SJSA1 (cell line): ENCODE results near the gene LORICRIN. TPM values are rescaled to one million over a fixed set of nuclear protein-coding genes. Genes with fewer than 3 reads are reported as not detected.
A peak's percentile ranks its signal among the peaks of the same experiment; 100 is the strongest.

ENCODE experiments used
- DNase-seq, 2 experiments: peaks; one replicate each; pipeline ENCODE4 v3.0.0-alpha.2; 2015 to 2020; ENCODE audit warnings: low spot score in 2 of 2, low read depth in 1 of 2
- H3K27ac ChIP-seq: fragments of 250-450 bp; sonication (Bioruptor Pico); 2 replicates; pipeline ENCODE4 v1.5.1; 2020; ENCODE audit warnings: mild to moderate bottlenecking, moderate library complexity
- H3K27me3 ChIP-seq: fragments of 250-450 bp; sonication (Bioruptor Pico); replicated peaks from 2 replicates; pipeline ENCODE4 v1.5.1; 2020; ENCODE audit warnings: mild to moderate bottlenecking, moderate library complexity
- H3K36me3 ChIP-seq: fragments of 250-450 bp; sonication (Bioruptor Pico); 2 replicates; pipeline ENCODE4 v1.5.1; 2020; ENCODE audit warnings: mild to moderate bottlenecking
- H3K4me1 ChIP-seq: fragments of 250-450 bp; sonication (Bioruptor Pico); replicated peaks from 2 replicates; pipeline ENCODE4 v1.6.1; 2021; ENCODE audit warnings: mild to moderate bottlenecking
- H3K4me3 ChIP-seq: fragments of 250-450 bp; sonication (Bioruptor Pico); 2 replicates; pipeline ENCODE4 v1.5.1; 2020; ENCODE audit warnings: mild to moderate bottlenecking
- H3K9me3 ChIP-seq: fragments of 250-450 bp; sonication (Bioruptor Pico); replicated peaks from 2 replicates; pipeline ENCODE4 v1.5.1; 2020; ENCODE audit warnings: mild to moderate bottlenecking
- total RNA-seq: library from RNA; depleted of rRNA; stranded (reverse); fragments of >200 nt; shearing (Covaris generic); gene quantifications from 2 replicates; pipeline ENCODE4 v1.2.3, GENCODE V29; 2014

LORICRIN gene
- total RNA-seq, 1 experiment from 2014 or later = not detected

- H3K4me3 ChIP-seq = no peak overlapping the region
- peaks cover 60% of the 10 kb centered on the region for H3K27me3 ChIP-seq
- H3K4me1 ChIP-seq = peaks cover 10% of the 10 kb centered on the region
- H3K27ac ChIP-seq = no peak overlapping the region
- no peaks in the 10 kb centered on the region for H3K9me3 ChIP-seq
- H3K36me3 ChIP-seq = no peaks in the 10 kb centered on the region
- DNase-seq = no peak
Measured at GRCh38 chr1:153260585-153261280, 1.2 kb downstream of the LORICRIN start.

GRCh38 chr1:153261281-153262069 lies 2.0 kb downstream of the LORICRIN start:
- H3K4me3 ChIP-seq = peak overlapping the region; percentile 23
- peak in 1 of 2 experiments; percentile 11 for DNase-seq
- no peaks in the 10 kb centered on the region for H3K36me3 ChIP-seq
- H3K27ac ChIP-seq = no peak overlapping the region
- H3K27me3 ChIP-seq = peaks cover 60% of the 10 kb centered on the region
- peaks cover 10% of the 10 kb centered on the region for H3K4me1 ChIP-seq
- H3K9me3 ChIP-seq = no peaks in the 10 kb centered on the region

- H3K4me3 ChIP-seq = no peak overlapping the region
- H3K27me3 ChIP-seq = peaks cover 60% of the 10 kb centered on the region
- DNase-seq = no peak
- no peaks in the 10 kb centered on the region for H3K9me3 ChIP-seq
- H3K27ac ChIP-seq = no peak overlapping the region
- no peaks in the 10 kb centered on the region for H3K36me3 ChIP-seq
- peaks cover 10% of the 10 kb centered on the region for H3K4me1 ChIP-seq
Measured at GRCh38 chr1:153262070-153262366, 2.5 kb downstream of the LORICRIN start.

- peaks cover 10% of the 10 kb centered on the region for H3K4me1 ChIP-seq
- no peaks in the 10 kb centered on the region for H3K9me3 ChIP-seq
- no peak for DNase-seq
- no peaks in the 10 kb centered on the region for H3K36me3 ChIP-seq
- H3K27ac ChIP-seq = no peak overlapping the region
- H3K4me3 ChIP-seq = no peak overlapping the region
- H3K27me3 ChIP-seq = peaks cover 64% of the 10 kb centered on the region
Measured at GRCh38 chr1:153262462-153263157, 3.1 kb downstream of the LORICRIN start.

GRCh38 chr1:153265457-153265856 lies 6.0 kb downstream of the LORICRIN start:
- Histone ChIP-seq H3K4me1 (peaks cover 10% of the 10 kb centered on the region), H3K36me3 (no peaks in the 10 kb centered on the region), H3K9me3 (no peaks in the 10 kb centered on the region), H3K27ac (no peak overlapping the region), H3K27me3 (peaks cover 56% of the 10 kb centered on the region), H3K4me3 (no peak overlapping the region)
- DNase-seq = no peak

- no peaks in the 10 kb centered on the region for H3K9me3 ChIP-seq
- peaks cover 7% of the 10 kb centered on the region; the same call in 1 of the 2 replicates for H3K27me3 ChIP-seq
- H3K4me3 ChIP-seq = no peak overlapping the region
- no peaks in the 10 kb centered on the region for H3K36me3 ChIP-seq
- DNase-seq = no peak
- no peak overlapping the region for H3K27ac ChIP-seq
- no peaks in the 10 kb centered on the region for H3K4me1 ChIP-seq
Measured at GRCh38 chr1:153271711-153272110, 12.2 kb downstream of the LORICRIN start.

- Histone ChIP-seq H3K4me1 (no peaks in the 10 kb centered on the region), H3K27ac (no peak overlapping the region), H3K27me3 (peaks cover 7% of the 10 kb centered on the region; the same call in 1 of the 2 replicates), H3K9me3 (no peaks in the 10 kb centered on the region), H3K4me3 (no peak overlapping the region), H3K36me3 (no peaks in the 10 kb centered on the region)
- DNase-seq = no peak
Measured at GRCh38 chr1:153272186-153272585, 12.7 kb downstream of the LORICRIN start.

- Histone ChIP-seq H3K27ac (no peak overlapping the region), H3K36me3 (no peaks in the 10 kb centered on the region), H3K27me3 (peaks cover 3% of the 10 kb centered on the region; the same call in 1 of the 2 replicates), H3K4me3 (no peak overlapping the region), H3K9me3 (no peaks in the 10 kb centered on the region), H3K4me1 (no peaks in the 10 kb centered on the region)
- DNase-seq = no peak
Measured at GRCh38 chr1:153277852-153278251, 18.4 kb downstream of the LORICRIN start.

GRCh38 chr1:153288634-153289275 lies 29.3 kb downstream of the LORICRIN start:
- no peak for DNase-seq
- no peak overlapping the region for H3K4me3 ChIP-seq
- no peaks in the 10 kb centered on the region for H3K36me3 ChIP-seq
- H3K4me1 ChIP-seq = no peaks in the 10 kb centered on the region
- H3K27ac ChIP-seq = no peak overlapping the region
- H3K27me3 ChIP-seq = 0 out of 2 replicates have a peak, but pooled peaks cover under 1% of the 10 kb centered on the region
- H3K9me3 ChIP-seq = no peaks in the 10 kb centered on the region

- no peak overlapping the region for H3K27ac ChIP-seq
- no peaks in the 10 kb centered on the region for H3K27me3 ChIP-seq
- no peak overlapping the region for H3K4me3 ChIP-seq
- no peaks in the 10 kb centered on the region for H3K9me3 ChIP-seq
- H3K36me3 ChIP-seq = no peaks in the 10 kb centered on the region
- DNase-seq = no peak
- no peaks in the 10 kb centered on the region for H3K4me1 ChIP-seq
Measured at GRCh38 chr1:153291514-153291913, 32.0 kb downstream of the LORICRIN start.

- no peak for DNase-seq
- H3K9me3 ChIP-seq = no peaks in the 10 kb centered on the region
- H3K27me3 ChIP-seq = no peaks in the 10 kb centered on the region
- H3K4me3 ChIP-seq = no peak overlapping the region
- no peaks in the 10 kb centered on the region for H3K36me3 ChIP-seq
- H3K27ac ChIP-seq = no peak overlapping the region
- no peaks in the 10 kb centered on the region for H3K4me1 ChIP-seq
Measured at GRCh38 chr1:153292185-153292584, 32.7 kb downstream of the LORICRIN start.

GRCh38 chr1:153292740-153293479 lies 33.4 kb downstream of the LORICRIN start:
- Histone ChIP-seq H3K4me1 (no peaks in the 10 kb centered on the region), H3K36me3 (no peaks in the 10 kb centered on the region), H3K4me3 (no peak overlapping the region), H3K27ac (no peak overlapping the region), H3K9me3 (no peaks in the 10 kb centered on the region), H3K27me3 (no peaks in the 10 kb centered on the region)
- DNase-seq = no peak

GRCh38 chr1:153293480-153293775 lies 33.9 kb downstream of the LORICRIN start:
- no peak overlapping the region for H3K4me3 ChIP-seq
- DNase-seq = no peak
- no peak overlapping the region for H3K27ac ChIP-seq
- H3K9me3 ChIP-seq = no peaks in the 10 kb centered on the region
- H3K4me1 ChIP-seq = no peaks in the 10 kb centered on the region
- no peaks in the 10 kb centered on the region for H3K36me3 ChIP-seq
- no peaks in the 10 kb centered on the region for H3K27me3 ChIP-seq
